ENCODE data around the gene CCL23. TPM values are rescaled to one million over a fixed set of nuclear protein-coding genes. Genes with fewer than 3 reads are reported as not detected.

CCL23 gene, protein sequence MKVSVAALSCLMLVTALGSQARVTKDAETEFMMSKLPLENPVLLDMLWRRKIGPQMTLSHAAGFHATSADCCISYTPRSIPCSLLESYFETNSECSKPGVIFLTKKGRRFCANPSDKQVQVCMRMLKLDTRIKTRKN
- total RNA-seq: not detected in 2 replicates

DNA sequence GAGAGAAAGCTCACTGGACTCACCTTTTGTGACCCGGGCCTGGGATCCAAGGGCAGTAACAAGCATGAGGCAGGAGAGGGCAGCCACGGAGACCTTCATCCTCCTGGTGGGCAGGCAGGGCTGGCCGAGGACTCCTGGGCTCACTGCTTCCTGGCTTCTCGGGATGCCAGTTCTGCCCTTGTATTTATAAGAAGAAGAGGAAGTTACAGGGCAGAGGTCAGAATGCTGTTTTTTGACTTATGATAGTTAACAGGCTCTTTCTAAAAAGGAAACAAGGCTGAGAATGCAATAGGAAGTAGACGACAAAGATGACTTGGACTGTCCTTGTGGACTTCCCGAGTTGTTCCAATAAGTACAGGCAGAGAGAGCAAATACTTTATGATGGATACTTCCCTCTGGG lies at the start of gene CCL23:
TSS of gene CCL23 (minus strand) at position 174 of the 400 bp plus-strand sequence. CDS start at position 99, 75 bp downstream.

DNA sequence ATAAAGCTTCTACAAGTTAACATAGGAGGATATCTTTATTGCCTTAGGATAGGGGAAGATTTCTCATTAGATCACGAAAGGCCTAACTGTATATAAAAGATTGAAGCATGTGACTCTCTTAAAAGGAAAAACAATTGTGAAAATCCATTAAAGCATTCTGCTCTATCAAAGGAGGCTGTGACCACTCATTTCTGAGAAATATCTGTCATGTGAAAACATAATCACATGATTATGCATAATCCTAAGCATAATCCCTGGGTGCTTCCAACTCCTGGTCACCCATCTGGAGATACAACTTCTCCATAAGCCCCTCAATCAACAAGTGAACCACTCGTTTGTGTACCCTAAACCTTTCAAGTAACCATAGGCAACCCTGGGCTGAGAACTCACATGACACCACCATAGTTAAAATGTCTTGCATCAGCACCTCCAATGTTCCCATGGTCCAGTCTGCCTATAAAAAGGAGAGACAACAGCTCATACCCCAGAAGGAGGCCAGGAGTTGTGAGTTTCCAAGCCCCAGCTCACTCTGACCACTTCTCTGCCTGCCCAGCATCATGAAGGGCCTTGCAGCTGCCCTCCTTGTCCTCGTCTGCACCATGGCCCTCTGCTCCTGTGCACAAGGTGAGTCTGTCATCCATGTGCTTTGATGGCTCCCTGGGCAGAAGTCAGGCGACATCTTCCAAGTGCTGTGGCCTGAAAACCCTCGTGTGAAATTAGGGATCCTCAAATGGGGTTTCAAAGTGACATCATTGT lies 46.2 kb upstream of the CCL23 start, which contains the start of gene CCL18:
TSS of gene CCL18 (plus strand) at position 487 of the 756 bp plus-strand sequence. CDS start at position 558, 71 bp downstream.

GRCh38 chr17:36001110-36001771 lies 16.5 kb downstream of the CCL23 start, which contains the start of gene CCL15:
Gene CCL15 (minus strand): TSS chr17:36001553. CDS start chr17:36001492, 61 bp downstream.

DNA sequence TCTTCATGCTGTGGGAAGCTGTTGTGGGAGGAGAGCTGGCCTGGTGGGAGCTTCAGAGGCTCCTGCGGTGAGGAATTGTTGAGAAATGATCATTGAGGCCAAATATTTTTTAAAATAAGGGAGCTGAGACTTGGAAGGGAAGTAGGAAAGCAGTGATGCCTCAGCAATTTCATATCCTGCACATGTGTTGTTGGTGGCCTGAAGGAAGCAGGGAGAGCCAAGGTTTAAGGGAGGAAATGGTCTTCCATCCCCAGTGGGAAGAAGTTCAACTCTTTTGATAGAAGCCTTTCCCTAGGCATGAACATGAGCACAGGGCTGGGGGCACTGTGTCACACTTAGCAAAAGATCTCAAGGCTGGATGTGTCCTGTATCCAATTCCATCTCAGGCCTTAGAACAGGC lies 31.1 kb downstream of the CCL23 start, which contains the start of gene CCL14:
TSS of gene CCL14 (minus strand) at position 87 of the 400 bp plus-strand sequence. CDS start at position 7, 80 bp downstream.

DNA sequence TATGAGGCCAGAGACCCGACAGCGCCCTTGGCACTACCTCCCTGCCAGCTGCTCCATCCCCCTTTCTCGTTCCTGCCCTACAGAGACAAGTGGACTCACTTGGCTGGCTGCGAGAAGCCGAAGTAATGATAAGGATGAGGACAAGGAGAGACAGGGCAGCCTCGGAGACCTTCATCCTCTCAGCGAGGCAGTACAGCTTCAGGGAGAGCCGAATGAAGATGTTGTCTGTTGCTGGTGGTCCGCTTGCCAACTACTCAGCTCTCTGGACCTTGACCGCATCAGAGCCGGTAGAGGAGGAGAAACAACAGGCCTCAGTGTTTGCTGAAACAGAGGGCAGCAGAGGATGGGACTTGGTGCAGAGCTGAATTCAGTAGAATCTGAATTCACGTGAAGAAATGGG lies 36.5 kb downstream of the CCL23 start, which contains the start of gene CCL16:
TSS of gene CCL16 (minus strand) at position 252 of the 400 bp plus-strand sequence. CDS start at position 175, 77 bp downstream.

Other genes starting within 250 kb of the CCL23 start
- gene MMP28, start 222.3 kb downstream of the CCL23 start, total RNA-seq: 0.49 and 1.3 TPM in 2 replicates
- gene TAF15, start 208.5 kb downstream of the CCL23 start, total RNA-seq: 31.1 and 51.2 TPM in 2 replicates
- gene HEATR9, start 149.1 kb downstream of the CCL23 start, total RNA-seq: not detected in 2 replicates
- gene CCL5, start 137.6 kb downstream of the CCL23 start, total RNA-seq: not detected in 2 replicates
- gene RDM1, start 87.2 kb downstream of the CCL23 start, total RNA-seq: 0.25 and 1.3 TPM in 2 replicates
- gene LYZL6, start 74.3 kb downstream of the CCL23 start, total RNA-seq: not detected in 2 replicates
- not detected in 2 replicates for gene CCL16, start 36.5 kb downstream of the CCL23 start, total RNA-seq
- gene CCL14, start 31.2 kb downstream of the CCL23 start, total RNA-seq: not detected in 2 replicates
- not detected in 2 replicates for gene CCL15, start 16.4 kb downstream of the CCL23 start, total RNA-seq
- not detected in 2 replicates for gene CCL18, start 46.3 kb upstream of the CCL23 start, total RNA-seq
- not detected in 2 replicates for gene CCL3, start 72.2 kb upstream of the CCL23 start, total RNA-seq
- not detected in 2 replicates for gene CCL4, start 85.9 kb upstream of the CCL23 start, total RNA-seq
- gene TBC1D3B, start 158.7 kb upstream of the CCL23 start, total RNA-seq: 1.8 TPM in 1 of 2 replicates, not detected in the other
- gene CCL3L1, start 178.8 kb upstream of the CCL23 start, total RNA-seq: not detected in 2 replicates
- gene CCL4L2, start 193.1 kb upstream of the CCL23 start, total RNA-seq: not detected in 2 replicates
- gene TBC1D3I, start 246.6 kb upstream of the CCL23 start, total RNA-seq: 2.5 TPM in 1 of 2 replicates, not detected in the other